H9 (cell line): ENCODE data around the gene ISL1. TPM values are rescaled to one million over a fixed set of nuclear protein-coding genes. Genes with fewer than 3 reads are reported as not detected.

Experiments
- DNase-seq: peaks from one replicate; pipeline ENCODE4 v3.0.0-alpha.2; 2017
- H2AFZ ChIP-seq: one replicate; pipeline ENCODE4 v1.6.1; 2013; ENCODE audit warnings: mild to moderate bottlenecking, low read length, control low read depth, moderate library complexity
- H2AK5ac ChIP-seq: 2 replicates; pipeline ENCODE4 v1.6.1; 2013; ENCODE audit warnings: low read length, control low read depth, mixed read lengths; ENCODE audit not compliant: insufficient read length
- H2BK120ac ChIP-seq: one replicate; pipeline ENCODE4 v1.6.1; 2013; ENCODE audit warnings: low read depth, mild to moderate bottlenecking, low read length, control low read depth, inconsistent platforms; ENCODE audit not compliant: poor library complexity, severe bottlenecking
- H2BK12ac ChIP-seq: 2 replicates; pipeline ENCODE4 v1.6.1; 2013; ENCODE audit warnings: low read length, control low read depth, mixed read lengths, low read depth; ENCODE audit not compliant: insufficient read length
- H2BK15ac ChIP-seq: 2 replicates; pipeline ENCODE4 v1.6.1; 2013; ENCODE audit warnings: low read depth, low read length, control low read depth
- H2BK20ac ChIP-seq: one replicate; pipeline ENCODE4 v1.6.1; 2013; ENCODE audit warnings: low read depth, mild to moderate bottlenecking, low read length, control low read depth, inconsistent platforms; ENCODE audit not compliant: poor library complexity, severe bottlenecking
- H2BK5ac ChIP-seq: 2 replicates; pipeline ENCODE4 v1.6.1; 2013; ENCODE audit warnings: low read length, control low read depth, mixed read lengths; ENCODE audit not compliant: insufficient read length
- H3K14ac ChIP-seq: 2 replicates; pipeline ENCODE4 v1.6.1; 2013; ENCODE audit warnings: low read length, control low read depth; ENCODE audit not compliant: insufficient read depth
- H3K18ac ChIP-seq: 2 replicates; pipeline ENCODE4 v1.6.1; 2013; ENCODE audit warnings: low read depth, mild to moderate bottlenecking, mixed read lengths, low read length, control low read depth; ENCODE audit not compliant: insufficient read length
- H3K23ac ChIP-seq: 2 replicates; pipeline ENCODE4 v1.6.1; 2013; ENCODE audit warnings: low read length, control low read depth, mixed read lengths, low read depth; ENCODE audit not compliant: insufficient read length
- H3K23me2 ChIP-seq: 2 replicates; pipeline ENCODE4 v1.6.1; 2013; ENCODE audit warnings: low read depth, mild to moderate bottlenecking, mixed read lengths, low read length, control low read depth; ENCODE audit not compliant: insufficient read length, poor library complexity, severe bottlenecking
- H3K27ac ChIP-seq: 2 replicates; pipeline ENCODE4 v1.5.1; 2013; ENCODE audit warnings: low read length, control low read depth, mixed read lengths, low read depth; ENCODE audit not compliant: insufficient read length
- H3K27me3 ChIP-seq: 2 replicates; pipeline ENCODE4 v1.6.1; 2013; ENCODE audit warnings: low read length, control low read depth, inconsistent platforms; ENCODE audit not compliant: insufficient read depth
- H3K4ac ChIP-seq: 2 replicates; pipeline ENCODE4 v1.6.1; 2013; ENCODE audit warnings: low read depth, mild to moderate bottlenecking, control low read depth, inconsistent platforms, low read length, moderate library complexity
- H3K4me1 ChIP-seq: 2 replicates; pipeline ENCODE4 v1.6.1; 2013; ENCODE audit warnings: low read length, control low read depth, inconsistent platforms; ENCODE audit not compliant: insufficient read depth
- H3K4me2 ChIP-seq: 2 replicates; pipeline ENCODE4 v1.6.1; 2013; ENCODE audit warnings: low read length, control low read depth, mixed read lengths; ENCODE audit not compliant: insufficient read length, insufficient read depth
- H3K56ac ChIP-seq: 2 replicates; pipeline ENCODE4 v1.6.1; 2013; ENCODE audit warnings: low read depth, mild to moderate bottlenecking, mixed read lengths, low read length, control low read depth; ENCODE audit not compliant: insufficient read length
- H3K79me1 ChIP-seq: 2 replicates; pipeline ENCODE4 v1.6.1; 2013; ENCODE audit warnings: low read depth, mild to moderate bottlenecking, moderate library complexity, low read length, control low read depth, inconsistent platforms; ENCODE audit not compliant: insufficient read depth, poor library complexity, severe bottlenecking
- H3K79me2 ChIP-seq: 2 replicates; pipeline ENCODE4 v1.6.1; 2013; ENCODE audit warnings: low read length, control low read depth, inconsistent platforms; ENCODE audit not compliant: insufficient read depth
- H3K9ac ChIP-seq: 2 replicates; pipeline ENCODE4 v1.6.1; 2013; ENCODE audit warnings: low read length, control low read depth, mixed read lengths; ENCODE audit not compliant: insufficient read length; ENCODE audit errors: extremely low read depth
- H3K9me3 ChIP-seq: one replicate; pipeline ENCODE4 v1.6.1; 2013; ENCODE audit warnings: low read depth, low read length, inconsistent platforms; ENCODE audit not compliant: control insufficient read depth
- H3T11ph ChIP-seq: one replicate; pipeline ENCODE4 v1.6.1; 2013; ENCODE audit warnings: mild to moderate bottlenecking, low read length, control low read depth, inconsistent platforms
- H4K20me1 ChIP-seq: one replicate; pipeline ENCODE4 v1.6.1; 2013; ENCODE audit not compliant: control insufficient read depth, insufficient read length, insufficient read depth
- H4K5ac ChIP-seq: 2 replicates; pipeline ENCODE4 v1.6.1; 2013; ENCODE audit warnings: low read depth, mild to moderate bottlenecking, mixed read lengths, low read length, control low read depth; ENCODE audit not compliant: insufficient read length
- H4K8ac ChIP-seq: replicated peaks from 2 replicates; pipeline ENCODE4 v1.6.1; 2013; ENCODE audit warnings: low read length, control low read depth, mixed read lengths, low read depth; ENCODE audit not compliant: insufficient read length
- H4K91ac ChIP-seq: 2 replicates; pipeline ENCODE4 v1.6.1; 2013; ENCODE audit warnings: low read depth, mild to moderate bottlenecking, moderate library complexity, mixed read lengths, low read length, control low read depth; ENCODE audit not compliant: insufficient read length
- H3K27ac Mint-ChIP-seq, 3 experiments: 2 replicates in 2 of 3; 3 replicates in 1 of 3; pipeline ENCODE4 v1.8.0; 2020 to 2021; ENCODE audit warnings: mixed read lengths in 3 of 3, mild to moderate bottlenecking in 1 of 3, moderate library complexity in 1 of 3
- H3K27me3 Mint-ChIP-seq: 2 replicates; pipeline ENCODE4 v1.8.0; 2021; ENCODE audit warnings: low read depth, mild to moderate bottlenecking, moderate library complexity, mixed read lengths
- H3K36me3 Mint-ChIP-seq, 3 experiments: 2 replicates in 2 of 3; 3 replicates in 1 of 3; pipeline ENCODE4 v1.8.0; 2020 to 2021; ENCODE audit warnings: low read depth in 3 of 3, mixed read lengths in 3 of 3; ENCODE audit not compliant: insufficient read depth in 1 of 3
- H3K4me1 Mint-ChIP-seq, 2 experiments: 2 replicates each; pipeline ENCODE4 v1.8.0; 2020; ENCODE audit warnings: mixed read lengths in 2 of 2
- H3K4me3 Mint-ChIP-seq, 2 experiments: 2 replicates in 1 of 2; 3 replicates in 1 of 2; pipeline ENCODE4 v1.8.0; 2020 to 2021; ENCODE audit warnings: mild to moderate bottlenecking in 2 of 2, mixed read lengths in 2 of 2, moderate library complexity in 1 of 2
- H3K9me3 Mint-ChIP-seq, 2 experiments: 2 replicates in 1 of 2; 3 replicates in 1 of 2; pipeline ENCODE4 v1.8.0; 2020; ENCODE audit warnings: mild to moderate bottlenecking in 2 of 2, mixed read lengths in 2 of 2, moderate library complexity in 1 of 2
- CTCF ChIP-seq: fragments of 200-600 bp; sonication (generic); conservative IDR thresholded peaks from 3 replicates; pipeline ENCODE4 v1.8.0; 2021; ENCODE audit warnings: antibody characterized with exemption, mild to moderate bottlenecking
- WGBS: extraction: QIAGEN DNeasy Blood & Tissue Kit; methylation state at CpG from one replicate; pipeline ENCODE4 v1.1.7; 2013; ENCODE audit warnings: missing lambda C conversion rate, low lambda C conversion rate, mixed read lengths; ENCODE audit not compliant: insufficient read length; ENCODE audit errors: extremely low coverage; 5-methylcytosine and 5-hydroxymethylcytosine counted together
- total RNA-seq: library from RNA; stranded (reverse); gene quantifications from 2 replicates; pipeline ENCODE4 v1.2.1, GENCODE V29; 2021

ISL1 gene
- total RNA-seq, 1 experiment from 2014 or later, result not detected

GRCh38 chr5:51377151-51378060, 5.8 kb upstream of the ISL1 start:
- H2AFZ ChIP-seq, result no peak overlapping the region
- H3K23ac ChIP-seq, result no peak overlapping the region
- Mint-ChIP-seq H3K27ac (no peak overlapping the region), H3K4me3 (peak overlapping the region; percentile 61 to 78), H3K9me3 (peaks cover 0 to 5% of the 10 kb centered on the region in 2 experiments; a peak in 2 of 5 replicates), H3K4me1 (peaks cover 45 to 64% of the 10 kb centered on the region in 2 experiments), H3K27me3 (peaks cover 98% of the 10 kb centered on the region), H3K36me3 (no peaks in the 10 kb centered on the region; a peak in 1 of 7 replicates)
- H4K5ac ChIP-seq, result no peak overlapping the region
- H3K14ac ChIP-seq, result no peak overlapping the region; the same call in 1 of the 2 replicates
- H3K27ac ChIP-seq, result no peak overlapping the region
- DNase-seq, result peak; percentile 47
- peak overlapping the region; percentile 80 for H3K4me2 ChIP-seq
- H2BK15ac ChIP-seq, result no peak overlapping the region
- no peak overlapping the region for H3T11ph ChIP-seq
- WGBS, result no CpG with 5 or more reads among the region's 40 CpGs
- no peak overlapping the region for H3K56ac ChIP-seq
- H3K79me2 ChIP-seq, result no peaks in the 10 kb centered on the region
- H4K8ac ChIP-seq, result no peak overlapping the region
- H2BK5ac ChIP-seq, result no peak overlapping the region
- H2BK12ac ChIP-seq, result no peak overlapping the region
- H3K18ac ChIP-seq, result no peak overlapping the region
- no peak overlapping the region for H3K4ac ChIP-seq
- no peak overlapping the region for H4K91ac ChIP-seq
- H4K20me1 ChIP-seq, result no peaks in the 10 kb centered on the region
- no peaks in the 10 kb centered on the region for H3K79me1 ChIP-seq
- no peak for TF ChIP-seq CTCF
- peaks cover 7% of the 10 kb centered on the region; the same call in 1 of the 2 replicates for H3K4me1 ChIP-seq
- H2AK5ac ChIP-seq, result no peak overlapping the region
- H2BK20ac ChIP-seq, result no peak overlapping the region
- H3K23me2 ChIP-seq, result peaks cover 23% of the 10 kb centered on the region
- H2BK120ac ChIP-seq, result no peak overlapping the region
- H3K27me3 ChIP-seq, result peaks cover 60% of the 10 kb centered on the region
- H3K9ac ChIP-seq, result no peak overlapping the region
- H3K9me3 ChIP-seq, result no peaks in the 10 kb centered on the region
